SK-N-SH treated with all-trans-retinoic acid at 6 μM for 48 hours (cell line): ENCODE results near the gene NDUFB5.

Source experiments
- CSDC2 ChIP-seq: fragments of 250-450 bp; sonication (Bioruptor Pico); IDR thresholded peaks from 2 replicates; pipeline ENCODE4 v1.5.0; 2020; ENCODE audit warnings: mild to moderate bottlenecking, moderate library complexity
- CSRNP3 ChIP-seq: fragments of 250-450 bp; sonication (Bioruptor Pico); IDR thresholded peaks from 2 replicates; pipeline ENCODE4 v1.5.1; 2021; ENCODE audit warnings: mild to moderate bottlenecking, moderate library complexity
- PATZ1 ChIP-seq: fragments of 250-450 bp; sonication (Bioruptor Pico); IDR thresholded peaks from 2 replicates; pipeline ENCODE4 v1.8.0; 2020; ENCODE audit warnings: mild to moderate bottlenecking, moderate library complexity, borderline replicate concordance
- PPARA ChIP-seq: fragments of 250-450 bp; sonication (Bioruptor Pico); IDR thresholded peaks from 2 replicates; pipeline ENCODE4 v1.5.0; 2020; ENCODE audit warnings: mild to moderate bottlenecking, borderline replicate concordance
- RARB ChIP-seq: fragments of 250-450 bp; sonication (Bioruptor Pico); IDR thresholded peaks from 2 replicates; pipeline ENCODE4 v1.8.0; 2021; ENCODE audit warnings: mild to moderate bottlenecking, moderate library complexity
- ZFP3 ChIP-seq: fragments of 250-450 bp; sonication (Bioruptor Pico); IDR thresholded peaks from 2 replicates; pipeline ENCODE4 v1.5.0; 2020; ENCODE audit warnings: mild to moderate bottlenecking, moderate library complexity
- ZNF565 ChIP-seq: fragments of 450-650 bp; formaldehyde crosslinking; conservative IDR thresholded peaks from 2 replicates; pipeline ENCODE4 v1.5.0; 2020; ENCODE audit warnings: low read depth, mild to moderate bottlenecking, moderate library complexity
- ZNF8 ChIP-seq: fragments of 450-650 bp; formaldehyde crosslinking; IDR thresholded peaks from 2 replicates; pipeline ENCODE4 v1.5.0; 2020; ENCODE audit warnings: mild to moderate bottlenecking, moderate library complexity
- TF ChIP-seq, protein P1 (sequence below): fragments of 250-450 bp; sonication (Bioruptor Pico); IDR thresholded peaks from 2 replicates; pipeline ENCODE4 v1.8.0; 2021; ENCODE audit warnings: low read depth, mild to moderate bottlenecking, moderate library complexity, borderline replicate concordance

- TF ChIP-seq ZNF8 (CRISPR knock-in tag), result no peak
- TF ChIP-seq PPARA (CRISPR knock-in tag), result no peak
- TF ChIP-seq, protein P1, sequence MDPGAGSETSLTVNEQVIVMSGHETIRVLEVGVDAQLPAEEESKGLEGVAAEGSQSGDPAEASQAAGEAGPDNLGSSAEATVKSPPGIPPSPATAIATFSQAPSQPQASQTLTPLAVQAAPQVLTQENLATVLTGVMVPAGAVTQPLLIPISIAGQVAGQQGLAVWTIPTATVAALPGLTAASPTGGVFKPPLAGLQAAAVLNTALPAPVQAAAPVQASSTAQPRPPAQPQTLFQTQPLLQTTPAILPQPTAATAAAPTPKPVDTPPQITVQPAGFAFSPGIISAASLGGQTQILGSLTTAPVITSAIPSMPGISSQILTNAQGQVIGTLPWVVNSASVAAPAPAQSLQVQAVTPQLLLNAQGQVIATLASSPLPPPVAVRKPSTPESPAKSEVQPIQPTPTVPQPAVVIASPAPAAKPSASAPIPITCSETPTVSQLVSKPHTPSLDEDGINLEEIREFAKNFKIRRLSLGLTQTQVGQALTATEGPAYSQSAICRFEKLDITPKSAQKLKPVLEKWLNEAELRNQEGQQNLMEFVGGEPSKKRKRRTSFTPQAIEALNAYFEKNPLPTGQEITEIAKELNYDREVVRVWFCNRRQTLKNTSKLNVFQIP (CRISPR knock-in tag), result no peak
- TF ChIP-seq ZNF565 (CRISPR knock-in tag), result no peak
- no peak for TF ChIP-seq ZFP3
- no peak for TF ChIP-seq CSRNP3 (CRISPR knock-in tag)
- TF ChIP-seq RARB (CRISPR knock-in tag), result no peak
- TF ChIP-seq CSDC2 (CRISPR knock-in tag), result no peak
- TF ChIP-seq PATZ1 (CRISPR knock-in tag), result no peak
Measured at GRCh38 chr3:179560791-179561190, 43.8 kb upstream of the NDUFB5 start.
